ENCODE data around the gene ODR4. TPM values are rescaled to one million over a fixed set of nuclear protein-coding genes. Genes with fewer than 3 reads are reported as not detected.
"Not testable (repeated sequence)": the region's sequence is repeated elsewhere in the genome, so short reads cannot be mapped to it uniquely, and the experiment has no call there.

Gene ODR4
- total and polyA plus RNA-seq, 8 donors: 6.1 to 44.2 (median 11.8) TPM

DNA sequence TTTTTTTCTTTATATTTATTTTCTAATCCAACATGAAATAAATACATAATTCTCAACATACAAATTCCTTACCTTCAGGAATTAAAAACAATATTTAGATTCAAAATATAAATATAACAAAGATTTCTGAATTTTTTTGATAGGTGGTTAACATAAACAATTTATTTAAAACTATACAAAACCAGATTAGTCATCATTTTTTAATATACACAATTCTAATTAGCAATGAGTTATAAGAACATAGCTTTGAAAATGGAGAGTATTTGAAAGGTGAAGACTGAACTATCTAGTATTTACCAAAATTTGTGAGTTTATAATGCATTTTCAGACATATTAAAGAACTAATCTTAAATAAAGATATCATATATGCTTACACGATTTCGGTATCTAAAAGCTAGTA lies 38.1 kb upstream of the ODR4 start:
- Histone ChIP-seq H3K27ac (no peak overlapping the region), H3K36me3 (peaks cover 57 to 100% (median 100%) of the 10 kb centered on the region in 4 donors), H3K4me3 (no peak overlapping the region), H3K27me3 (no peaks in the 10 kb centered on the region), H3K9me3 (no peaks in the 10 kb centered on the region), H3K4me1 (no peaks in the 10 kb centered on the region)
- DNase-seq: no peak
- no peak for TF ChIP-seq POLR2AphosphoS5 (IDR thresholded peaks at IDR 0.05)
- no peak for TF ChIP-seq EP300 (IDR thresholded peaks at IDR 0.05)
- TF ChIP-seq POLR2A (IDR thresholded peaks at IDR 0.05): no peak
- TF ChIP-seq, protein P1, sequence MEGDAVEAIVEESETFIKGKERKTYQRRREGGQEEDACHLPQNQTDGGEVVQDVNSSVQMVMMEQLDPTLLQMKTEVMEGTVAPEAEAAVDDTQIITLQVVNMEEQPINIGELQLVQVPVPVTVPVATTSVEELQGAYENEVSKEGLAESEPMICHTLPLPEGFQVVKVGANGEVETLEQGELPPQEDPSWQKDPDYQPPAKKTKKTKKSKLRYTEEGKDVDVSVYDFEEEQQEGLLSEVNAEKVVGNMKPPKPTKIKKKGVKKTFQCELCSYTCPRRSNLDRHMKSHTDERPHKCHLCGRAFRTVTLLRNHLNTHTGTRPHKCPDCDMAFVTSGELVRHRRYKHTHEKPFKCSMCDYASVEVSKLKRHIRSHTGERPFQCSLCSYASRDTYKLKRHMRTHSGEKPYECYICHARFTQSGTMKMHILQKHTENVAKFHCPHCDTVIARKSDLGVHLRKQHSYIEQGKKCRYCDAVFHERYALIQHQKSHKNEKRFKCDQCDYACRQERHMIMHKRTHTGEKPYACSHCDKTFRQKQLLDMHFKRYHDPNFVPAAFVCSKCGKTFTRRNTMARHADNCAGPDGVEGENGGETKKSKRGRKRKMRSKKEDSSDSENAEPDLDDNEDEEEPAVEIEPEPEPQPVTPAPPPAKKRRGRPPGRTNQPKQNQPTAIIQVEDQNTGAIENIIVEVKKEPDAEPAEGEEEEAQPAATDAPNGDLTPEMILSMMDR (IDR thresholded peaks at IDR 0.05): no peak
- WGBS, 5 donors: 97 to 99% (median 98%) methylated on average over 2 of the region's 2 CpGs
- intact Hi-C loops (cut with DNase I; ENCODE audit: low total_unique reads): no loop called here

DNA sequence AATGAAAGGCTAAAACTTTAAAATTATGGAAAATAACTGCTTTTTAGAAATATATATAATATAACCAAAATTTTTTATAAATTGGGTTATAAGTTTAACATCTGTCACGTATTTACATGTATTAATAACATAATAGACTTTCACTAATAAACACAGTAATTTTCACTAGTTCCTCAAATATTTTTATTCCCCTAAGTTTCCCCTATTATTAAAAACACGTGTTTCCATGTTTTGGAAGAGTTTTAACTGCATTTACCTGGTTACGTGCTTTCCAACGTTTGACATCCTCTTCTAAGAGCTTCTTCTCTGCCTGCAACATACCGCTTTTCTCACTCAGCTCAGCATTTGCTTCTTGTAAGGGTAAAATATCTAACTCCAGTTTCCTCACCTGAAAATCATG lies 34.9 kb upstream of the ODR4 start:
- intact Hi-C loops (cut with DNase I; ENCODE audit: low total_unique reads): no loop called here
- no peak overlapping the region for H3K27ac ChIP-seq
- H3K27me3 ChIP-seq: no peaks in the 10 kb centered on the region
- no peaks in the 10 kb centered on the region for H3K9me3 ChIP-seq
- no peak overlapping the region for H3K4me3 ChIP-seq
- TF ChIP-seq EP300 (IDR thresholded peaks at IDR 0.05): no peak
- TF ChIP-seq POLR2AphosphoS5 (IDR thresholded peaks at IDR 0.05): no peak
- TF ChIP-seq, protein P1 (IDR thresholded peaks at IDR 0.05): no peak
- no peak for TF ChIP-seq POLR2A (IDR thresholded peaks at IDR 0.05)
- H3K4me1 ChIP-seq: no peaks in the 10 kb centered on the region
- WGBS, 5 donors: 91 to 97% (median 94%) methylated on average over 5 of the region's 5 CpGs
- H3K36me3 ChIP-seq: peaks cover 55 to 100% (median 100%) of the 10 kb centered on the region in 4 donors
- DNase-seq: no peak

DNA sequence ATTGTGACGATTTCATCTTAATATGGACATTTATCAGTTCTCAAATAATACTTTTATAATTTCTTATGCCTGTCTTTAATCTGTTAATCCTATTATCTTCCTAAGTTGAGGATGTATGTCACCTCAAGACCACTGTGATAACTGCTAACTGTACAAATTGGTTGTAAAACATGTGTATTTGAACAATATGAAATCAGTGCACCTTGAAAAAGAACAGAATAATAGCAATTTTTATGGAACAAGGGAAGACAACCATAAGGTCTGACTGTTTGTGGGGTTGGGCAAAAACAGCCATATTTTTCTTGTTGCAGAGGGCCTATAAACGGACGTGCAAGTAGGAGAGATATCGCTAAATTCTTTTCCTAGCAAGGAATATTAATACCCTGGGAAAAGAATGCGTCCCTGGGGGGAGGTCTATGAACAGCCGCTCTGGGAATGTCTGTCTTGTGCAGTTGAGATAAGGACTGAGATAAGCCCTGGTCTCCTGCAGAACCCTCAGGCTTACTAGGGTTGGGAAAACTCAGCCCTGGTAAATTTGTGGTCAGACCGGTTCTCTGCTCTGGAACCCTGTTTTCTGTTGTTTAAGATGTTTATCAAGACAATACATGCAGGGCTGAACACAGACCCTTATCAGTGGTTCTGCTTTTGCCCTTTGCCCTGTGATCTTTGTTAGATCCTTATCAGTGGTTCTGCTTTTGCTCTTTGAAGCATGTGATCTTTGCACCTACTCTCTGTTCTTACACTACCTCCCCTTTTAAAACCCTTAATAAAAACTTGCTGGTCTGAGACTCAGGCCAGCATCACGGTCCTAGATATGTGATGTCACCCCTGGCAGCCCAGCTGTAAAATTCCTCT lies 27.6 kb upstream of the ODR4 start:
- H3K27ac ChIP-seq; DNase-seq; H3K4me3 ChIP-seq; H3K27me3 ChIP-seq; intact Hi-C loops (cut with DNase I; ENCODE audit: low total_unique reads); H3K4me1 ChIP-seq; H3K9me3 ChIP-seq: not testable (repeated sequence)
- peaks cover 79 to 100% (median 100%) of the 10 kb centered on the region in 4 donors for H3K36me3 ChIP-seq
- WGBS, 5 donors: 91 to 95% (median 95%) methylated on average over 8 of the region's 8 CpGs

DNA sequence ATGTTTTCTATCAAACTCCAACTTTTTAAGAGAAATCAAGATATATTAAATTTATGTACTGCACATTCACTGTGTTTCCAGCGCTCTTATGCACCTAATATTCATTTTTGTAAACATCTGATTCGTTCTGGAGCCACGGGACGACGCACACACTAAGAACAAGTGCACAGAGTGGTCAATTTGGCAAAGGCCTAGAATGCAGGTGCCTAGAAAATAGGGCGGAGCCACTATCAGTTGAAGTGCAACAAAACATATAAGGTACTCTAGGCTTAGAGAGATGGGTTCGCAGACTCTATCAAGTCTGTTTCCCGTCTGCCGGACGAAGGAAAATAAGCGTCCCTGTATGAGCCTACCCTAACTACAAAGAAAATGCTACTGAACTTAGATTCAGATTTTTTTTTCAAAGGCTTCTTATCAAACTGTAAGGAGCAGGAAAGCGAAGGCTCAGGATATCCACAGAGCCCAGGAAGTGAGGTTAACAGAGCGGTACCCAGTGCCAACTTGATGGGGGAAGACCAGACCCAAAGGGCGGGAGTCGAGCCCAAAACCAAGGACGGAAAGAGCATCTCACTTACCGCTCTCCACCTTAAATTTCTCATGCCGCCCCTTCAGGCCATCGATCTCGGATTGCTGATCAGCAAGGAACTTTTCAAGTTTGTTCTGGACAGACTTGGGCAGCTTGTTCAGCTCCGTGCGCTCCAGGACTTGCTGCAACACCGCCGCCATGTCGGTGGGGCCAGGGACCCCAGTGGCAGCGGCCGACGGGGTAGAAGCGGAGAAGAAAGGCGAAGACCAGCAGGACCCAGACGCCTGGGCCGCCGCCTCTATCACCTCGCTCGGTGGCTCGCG lies 1.1 kb upstream of the ODR4 start:
- H3K27me3 ChIP-seq: no peaks in the 10 kb centered on the region
- DNase-seq: peak; percentile 33 to 77
- peaks cover 11 to 65% (median 46%) of the 10 kb centered on the region in 4 donors for H3K4me1 ChIP-seq
- peak overlapping the region; percentile 84 to 89 (median 86) for H3K4me3 ChIP-seq
- TF ChIP-seq EP300 (IDR thresholded peaks at IDR 0.05) (no peak), POLR2A (IDR thresholded peaks at IDR 0.05) (no peak), POLR2AphosphoS5 (IDR thresholded peaks at IDR 0.05) (no peak)
- TF ChIP-seq, protein P1 (IDR thresholded peaks at IDR 0.05): no peak
- peak overlapping the region; percentile 90 to 98 (median 98) for H3K27ac ChIP-seq
- intact Hi-C loops (cut with DNase I; ENCODE audit: low total_unique reads): no loop called here
- 0 to 1% (median 0%) methylated on average over 36 to 37 of the region's 37 CpGs for WGBS, 5 donors
- H3K36me3 ChIP-seq: peaks cover 4 to 36% (median 33%) of the 10 kb centered on the region in 4 donors
- no peaks in the 10 kb centered on the region for H3K9me3 ChIP-seq
